Lung (tissue), 12 donors: ENCODE measurements around the gene TNS4. TPM values are rescaled to one million over a fixed set of nuclear protein-coding genes. Genes with fewer than 3 reads are reported as not detected.

Experiments used
- ATAC-seq: fragments of 200-7000 bp; cut with Tn5 transposase; one replicate; pipeline ENCODE4 v1.9.1; 2020; ENCODE audit warnings: moderate number of reproducible peaks; ENCODE audit not compliant: insufficient read depth, low FRiP score
- DNase-seq, 3 donors: peaks; one replicate each; pipeline ENCODE4 v3.0.0-alpha.2; 2013 to 2017
- H3K27ac ChIP-seq, 2 donors: one replicate each; pipeline ENCODE4 v1.5.1; 2013; ENCODE audit warnings: mild to moderate bottlenecking in 2 of 2, moderate library complexity in 2 of 2, control low read depth in 1 of 2, inconsistent platforms in 1 of 2, low read depth in 1 of 2, low read length in 1 of 2
- H3K27me3 ChIP-seq, 3 donors: one replicate each; pipeline ENCODE4 v1.5.1; 2013; ENCODE audit warnings: low read length in 2 of 3; ENCODE audit not compliant: control insufficient read depth in 3 of 3, insufficient read depth in 3 of 3
- H3K36me3 ChIP-seq, 4 donors: one replicate each; pipeline ENCODE4 v1.5.1; 2013; ENCODE audit warnings: low read length in 4 of 4, mild to moderate bottlenecking in 1 of 4, moderate library complexity in 1 of 4; ENCODE audit not compliant: control insufficient read depth in 4 of 4, insufficient read depth in 4 of 4
- H3K4me1 ChIP-seq, 5 donors: one replicate each; pipeline ENCODE4 v1.5.1; 2013; ENCODE audit warnings: low read length in 5 of 5, mild to moderate bottlenecking in 2 of 5, moderate library complexity in 1 of 5; ENCODE audit not compliant: control insufficient read depth in 5 of 5, insufficient read depth in 5 of 5
- H3K4me3 ChIP-seq: one replicate; pipeline ENCODE4 v1.5.1; 2013; ENCODE audit warnings: mild to moderate bottlenecking, control low read depth, moderate library complexity
- H3K9ac ChIP-seq, 2 donors: one replicate each; pipeline ENCODE4 v1.5.1; 2013; ENCODE audit warnings: low read length in 2 of 2, control low read depth in 1 of 2; ENCODE audit not compliant: insufficient read depth in 1 of 2
- H3K9me3 ChIP-seq, 4 donors: one replicate each; pipeline ENCODE4 v1.5.1; 2013; ENCODE audit warnings: low read length in 3 of 4, mild to moderate bottlenecking in 1 of 4, moderate library complexity in 1 of 4; ENCODE audit not compliant: control insufficient read depth in 4 of 4, insufficient read depth in 3 of 4
- WGBS, 2 donors: extraction: QIAGEN DNeasy Blood & Tissue Kit; methylation state at CpG; one replicate each; pipeline ENCODE4 v1.1.7; 2013; 5-methylcytosine and 5-hydroxymethylcytosine counted together
- polyA plus RNA-seq, 2 donors: library from polyadenylated mRNA; stranded (reverse); fragments of 200-250 nt; gene quantifications; one replicate each; pipeline ENCODE4 v1.2.1, GENCODE V29; 2013
- total RNA-seq, 2 donors: library from RNA; depleted of rRNA in 1 of 2; stranded (reverse); fragments of >200 nt in 1 of 2; gene quantifications; one replicate each; pipeline ENCODE4 v1.2.1, GENCODE V29; 2014 to 2021
- TF ChIP-seq, protein P1 (sequence below): IDR thresholded peaks from 2 replicates; pipeline ENCODE4 v1.5.1; 2012; ENCODE audit warnings: mild to moderate bottlenecking; ENCODE audit errors: control extremely low read depth, extremely low read depth
- donor health status: control.
- donor health status: control.
- donor health status: Bipolar disorder and iron deficiency.
- donor health status: healthy.
- donor health status: DM: yes; HTN: yes; CAD: no.

Gene TNS4
- total and polyA plus RNA-seq, 4 donors = 0.17 to 6.8 (median 2.2) TPM

DNA sequence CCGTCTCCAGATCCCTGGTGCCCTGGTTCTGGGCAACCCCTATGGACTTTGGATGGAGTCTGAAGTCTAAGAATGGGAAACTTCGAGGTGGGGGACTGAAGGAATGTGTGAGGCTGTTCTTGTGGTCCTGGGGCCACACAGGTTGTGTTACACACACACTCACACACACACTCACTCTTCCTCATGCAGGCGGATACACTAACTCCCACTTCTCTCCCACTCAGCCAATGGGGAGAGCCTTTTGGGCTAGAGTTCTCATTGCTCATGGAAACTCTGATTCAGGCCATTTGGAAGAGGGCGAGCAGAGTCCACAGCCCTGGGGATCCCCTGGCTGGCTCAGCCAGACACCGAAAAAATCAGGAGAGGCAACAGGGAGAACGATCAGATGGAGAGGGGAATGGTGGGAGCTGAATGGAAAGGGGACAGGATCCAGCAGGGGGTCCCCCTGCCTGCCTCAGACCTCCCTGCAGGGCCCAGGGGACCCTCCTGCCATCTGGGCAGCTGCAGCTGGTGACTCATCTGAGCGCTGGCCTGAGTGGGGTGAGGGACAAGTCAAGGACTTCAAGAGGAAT is 49.1 kb downstream of the TNS4 start:
- WGBS, 2 donors = 53 to 81% methylated on average over 7 of the region's 7 CpGs
- H3K9me3 ChIP-seq = no peaks in the 10 kb centered on the region
- DNase-seq = no peak
- TF ChIP-seq, protein P1, sequence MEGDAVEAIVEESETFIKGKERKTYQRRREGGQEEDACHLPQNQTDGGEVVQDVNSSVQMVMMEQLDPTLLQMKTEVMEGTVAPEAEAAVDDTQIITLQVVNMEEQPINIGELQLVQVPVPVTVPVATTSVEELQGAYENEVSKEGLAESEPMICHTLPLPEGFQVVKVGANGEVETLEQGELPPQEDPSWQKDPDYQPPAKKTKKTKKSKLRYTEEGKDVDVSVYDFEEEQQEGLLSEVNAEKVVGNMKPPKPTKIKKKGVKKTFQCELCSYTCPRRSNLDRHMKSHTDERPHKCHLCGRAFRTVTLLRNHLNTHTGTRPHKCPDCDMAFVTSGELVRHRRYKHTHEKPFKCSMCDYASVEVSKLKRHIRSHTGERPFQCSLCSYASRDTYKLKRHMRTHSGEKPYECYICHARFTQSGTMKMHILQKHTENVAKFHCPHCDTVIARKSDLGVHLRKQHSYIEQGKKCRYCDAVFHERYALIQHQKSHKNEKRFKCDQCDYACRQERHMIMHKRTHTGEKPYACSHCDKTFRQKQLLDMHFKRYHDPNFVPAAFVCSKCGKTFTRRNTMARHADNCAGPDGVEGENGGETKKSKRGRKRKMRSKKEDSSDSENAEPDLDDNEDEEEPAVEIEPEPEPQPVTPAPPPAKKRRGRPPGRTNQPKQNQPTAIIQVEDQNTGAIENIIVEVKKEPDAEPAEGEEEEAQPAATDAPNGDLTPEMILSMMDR = no peak
- H3K9ac ChIP-seq = peak overlapping the region in 1 of 2 donors; percentile 3
- H3K27ac ChIP-seq = peak overlapping the region in 1 of 2 donors; percentile 62
- peaks cover 0 to 39% (median 30%) of the 10 kb centered on the region in 5 donors for H3K4me1 ChIP-seq
- H3K4me3 ChIP-seq = no peak overlapping the region
- no peak for ATAC-seq
- peaks cover 0 to 32% (median 4%) of the 10 kb centered on the region in 4 donors for H3K36me3 ChIP-seq
- no peaks in the 10 kb centered on the region for H3K27me3 ChIP-seq

DNA sequence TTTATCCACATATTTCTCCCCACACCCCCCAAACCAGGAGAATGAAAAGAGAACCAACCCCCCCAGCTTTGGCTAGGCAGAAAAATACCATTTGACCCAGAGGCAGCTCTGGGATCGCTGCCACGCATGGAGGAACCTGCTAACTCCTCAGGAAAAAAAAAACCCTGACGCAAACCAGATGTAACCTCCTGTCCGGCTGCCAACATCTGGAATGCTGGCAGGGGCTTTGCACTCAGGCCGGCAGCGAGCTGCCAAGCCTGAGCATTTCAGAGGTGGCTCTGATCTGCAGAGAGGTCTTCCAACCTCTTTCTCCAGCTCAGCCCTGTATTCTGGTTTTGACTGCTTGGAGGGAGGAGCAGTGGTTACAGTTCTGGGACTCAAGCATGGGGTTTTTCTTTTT is 50.0 kb downstream of the TNS4 start:
- Histone ChIP-seq H3K27me3 (no peaks in the 10 kb centered on the region), H3K4me3 (no peak overlapping the region), H3K27ac (peak overlapping the region in 1 of 2 donors; percentile 48), H3K9ac (peak overlapping the region in 1 of 2 donors; percentile 32), H3K4me1 (peaks cover 0 to 37% (median 33%) of the 10 kb centered on the region in 5 donors), H3K9me3 (no peaks in the 10 kb centered on the region), H3K36me3 (peaks cover 0 to 27% (median 4%) of the 10 kb centered on the region in 4 donors)
- ATAC-seq = no peak
- TF ChIP-seq, protein P1 = no peak
- WGBS, 2 donors = 33 to 60% methylated on average over 6 of the region's 6 CpGs
- DNase-seq = peak; percentile 81 to 84 (median 83)

DNA sequence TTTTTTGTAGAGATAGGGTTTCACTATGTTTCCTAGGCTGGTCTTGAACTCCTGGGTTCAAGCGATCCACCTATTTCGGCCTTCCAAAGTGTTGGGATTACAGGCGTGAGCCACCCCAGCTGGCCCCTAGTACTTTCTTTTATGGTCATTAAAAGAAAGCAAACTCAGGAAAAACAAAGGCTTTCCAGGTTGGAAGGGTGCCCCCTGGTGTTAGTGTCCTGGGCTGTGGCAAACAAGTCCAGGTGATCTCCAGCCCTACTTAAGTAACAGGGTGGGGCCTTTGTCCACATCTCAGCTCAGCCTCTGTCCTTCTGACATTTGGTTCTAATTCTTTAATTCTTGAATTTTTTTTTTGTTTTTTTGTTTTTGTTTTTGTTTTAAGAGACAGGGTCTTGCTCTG is 51.2 kb downstream of the TNS4 start:
- H3K4me3 ChIP-seq = no peak overlapping the region
- no peak for DNase-seq
- H3K27ac ChIP-seq = peak overlapping the region in 1 of 2 donors; percentile 18
- no peaks in the 10 kb centered on the region for H3K27me3 ChIP-seq
- peaks cover 0 to 40% (median 32%) of the 10 kb centered on the region in 5 donors for H3K4me1 ChIP-seq
- peaks cover 0 to 22% (median 4%) of the 10 kb centered on the region in 4 donors for H3K36me3 ChIP-seq
- peak; percentile 10 for ATAC-seq
- H3K9me3 ChIP-seq = no peaks in the 10 kb centered on the region
- no peak overlapping the region for H3K9ac ChIP-seq
- WGBS, 2 donors = 68 to 80% methylated on average over 3 of the region's 3 CpGs
- TF ChIP-seq, protein P1 = no peak
